GM12878 (cell line): ENCODE measurements around the gene LYPD4. TPM values are rescaled to one million over a fixed set of nuclear protein-coding genes. Genes with fewer than 3 reads are reported as not detected.

Source experiments
- ATF3 ChIP-seq: IDR thresholded peaks from 2 replicates; pipeline ENCODE4 v1.6.1; 2011; ENCODE audit warnings: low read depth, mild to moderate bottlenecking, low read length, moderate library complexity, borderline replicate concordance; ENCODE audit errors: extremely low read depth
- BCL3 ChIP-seq: IDR thresholded peaks from 2 replicates; pipeline ENCODE4 v1.6.1; 2011; ENCODE audit warnings: borderline replicate concordance, low read depth, mild to moderate bottlenecking, moderate library complexity, low read length; ENCODE audit not compliant: insufficient read depth, poor library complexity, severe bottlenecking
- CBFB ChIP-seq: IDR thresholded peaks from 2 replicates; pipeline ENCODE4 v1.6.1; 2016; ENCODE audit warnings: antibody characterized with exemption, low read depth
- HCFC1 ChIP-seq: fragments of 150-350 bp; IDR thresholded peaks from 2 replicates; pipeline ENCODE4 v1.6.1; 2014; ENCODE audit warnings: low read length
- POU2F2 ChIP-seq: IDR thresholded peaks from 3 replicates; pipeline ENCODE4 v1.6.1; 2011; ENCODE audit warnings: low read depth, mild to moderate bottlenecking, low read length, borderline replicate concordance
- ZBTB40 ChIP-seq: fragments of 450-650 bp; IDR thresholded peaks from 2 replicates; pipeline ENCODE4 v1.6.1; 2016; ENCODE audit warnings: mild to moderate bottlenecking, moderate library complexity, borderline replicate concordance
- ZNF207 ChIP-seq: fragments of 450-650 bp; IDR thresholded peaks from 2 replicates; pipeline ENCODE4 v1.6.1; 2014; ENCODE audit warnings: antibody characterized with exemption, mild to moderate bottlenecking, borderline replicate concordance
- polyA plus RNA-seq, 11 experiments: library from polyadenylated mRNA; depleted of rRNA in 4 of 11; unstranded in 6 of 11; stranded (reverse) in 5 of 11; fragments of >200 nt; fragmentation: Nextera tagmentation in 4 of 11; fragmentation: Illumina TruSeq in 1 of 11; extraction: Ambion mirVana in 4 of 11; extraction: Trizol in 1 of 11; gene quantifications; 1 replicate in 1 of 11; 2 replicates in 10 of 11; pipeline versions ENCODE4 v1.2.1 to v1.2.3, GENCODE V29; 2011 to 2016; ENCODE audit warnings: inconsistent platforms in 2 of 11, missing spikeins in 2 of 11, low read depth in 1 of 11
- total RNA-seq, 4 experiments: library from RNA; depleted of rRNA in 3 of 4; stranded (reverse); fragments of >200 nt in 3 of 4; fragmentation: Illumina TruSeq in 1 of 4; extraction: Trizol in 1 of 4; gene quantifications; 2 replicates each; pipeline versions ENCODE4 v1.2.1 to v1.2.3, GENCODE V29; 2013 to 2021
- TF ChIP-seq, protein P1 (sequence below): fragments of 150-350 bp; IDR thresholded peaks from 2 replicates; pipeline ENCODE4 v1.6.1; 2014; ENCODE audit warnings: mild to moderate bottlenecking, low read depth, low read length
- TF ChIP-seq, protein P2 (sequence below): IDR thresholded peaks from 2 replicates; pipeline ENCODE4 v1.6.1; 2012; ENCODE audit warnings: low read depth, low read length, improper control_type of control experiment

Gene LYPD4
- total and polyA plus RNA-seq, 10 of the 15 experiments (the other 5 are each of a cell fraction or from before 2014, with no cell fraction given): not detected

DNA sequence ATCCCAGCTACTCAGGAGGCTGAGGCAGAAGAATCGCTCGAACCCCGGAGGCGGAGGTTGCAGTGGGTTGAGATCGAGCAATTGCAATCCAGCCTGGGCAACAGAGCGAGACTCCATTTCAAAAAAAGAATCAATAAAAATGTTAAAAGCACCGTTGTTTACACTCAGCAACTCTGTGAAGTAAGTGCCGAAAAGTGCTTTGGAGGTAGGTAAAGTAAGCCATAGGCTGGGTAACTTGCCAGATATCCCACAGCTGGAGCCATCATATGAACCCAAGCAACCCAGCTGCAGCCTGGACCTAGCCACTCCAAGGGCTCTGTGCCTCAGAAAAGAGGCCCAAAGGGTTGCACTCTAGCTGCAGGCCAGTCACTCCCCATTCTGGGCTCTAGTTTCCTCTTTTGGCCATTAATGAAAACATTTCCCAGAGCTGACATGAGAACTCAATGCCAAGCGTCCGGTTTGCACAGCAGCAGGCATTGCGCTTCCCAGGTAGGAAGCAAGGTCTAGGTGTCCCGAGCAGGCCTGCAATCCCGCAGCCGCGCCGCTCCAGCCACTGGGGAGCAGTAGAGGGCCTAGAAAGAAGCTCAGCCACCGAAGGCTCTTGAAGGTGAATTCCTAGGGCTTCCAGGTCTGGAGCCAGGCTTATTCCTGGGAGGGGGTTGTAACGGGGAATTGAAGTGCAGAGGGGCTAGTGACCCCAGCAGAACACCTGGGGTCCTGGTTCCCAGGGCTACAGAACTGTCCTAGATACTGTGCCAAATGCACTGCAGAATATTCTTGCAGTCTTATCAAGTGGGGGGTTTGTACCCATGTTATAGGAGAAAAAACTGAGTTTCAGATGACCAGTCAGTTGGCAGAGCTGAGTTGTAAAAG, 28.5 kb upstream of the LYPD4 start (continued):
- TF ChIP-seq BCL3 (peak; percentile 64), ZBTB40 (no peak), HCFC1 (no peak), CBFB (0 out of 2 replicates have a peak, but pooled peaks have one; percentile 12), ZNF207 (no peak), ATF3 (no peak), POU2F2 (peak; percentile 78; the same call in 2 of the 3 replicates)
- TF ChIP-seq, protein P1, sequence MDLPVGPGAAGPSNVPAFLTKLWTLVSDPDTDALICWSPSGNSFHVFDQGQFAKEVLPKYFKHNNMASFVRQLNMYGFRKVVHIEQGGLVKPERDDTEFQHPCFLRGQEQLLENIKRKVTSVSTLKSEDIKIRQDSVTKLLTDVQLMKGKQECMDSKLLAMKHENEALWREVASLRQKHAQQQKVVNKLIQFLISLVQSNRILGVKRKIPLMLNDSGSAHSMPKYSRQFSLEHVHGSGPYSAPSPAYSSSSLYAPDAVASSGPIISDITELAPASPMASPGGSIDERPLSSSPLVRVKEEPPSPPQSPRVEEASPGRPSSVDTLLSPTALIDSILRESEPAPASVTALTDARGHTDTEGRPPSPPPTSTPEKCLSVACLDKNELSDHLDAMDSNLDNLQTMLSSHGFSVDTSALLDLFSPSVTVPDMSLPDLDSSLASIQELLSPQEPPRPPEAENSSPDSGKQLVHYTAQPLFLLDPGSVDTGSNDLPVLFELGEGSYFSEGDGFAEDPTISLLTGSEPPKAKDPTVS: no peak
- TF ChIP-seq, protein P2, sequence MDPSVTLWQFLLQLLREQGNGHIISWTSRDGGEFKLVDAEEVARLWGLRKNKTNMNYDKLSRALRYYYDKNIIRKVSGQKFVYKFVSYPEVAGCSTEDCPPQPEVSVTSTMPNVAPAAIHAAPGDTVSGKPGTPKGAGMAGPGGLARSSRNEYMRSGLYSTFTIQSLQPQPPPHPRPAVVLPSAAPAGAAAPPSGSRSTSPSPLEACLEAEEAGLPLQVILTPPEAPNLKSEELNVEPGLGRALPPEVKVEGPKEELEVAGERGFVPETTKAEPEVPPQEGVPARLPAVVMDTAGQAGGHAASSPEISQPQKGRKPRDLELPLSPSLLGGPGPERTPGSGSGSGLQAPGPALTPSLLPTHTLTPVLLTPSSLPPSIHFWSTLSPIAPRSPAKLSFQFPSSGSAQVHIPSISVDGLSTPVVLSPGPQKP: no peak
